ENCODE results near the gene RALGAPA2. TPM values are rescaled to one million over a fixed set of nuclear protein-coding genes. Genes with fewer than 3 reads are reported as not detected.

The RALGAPA2 gene
- total RNA-seq, 1 donor, result 6.2 TPM

DNA sequence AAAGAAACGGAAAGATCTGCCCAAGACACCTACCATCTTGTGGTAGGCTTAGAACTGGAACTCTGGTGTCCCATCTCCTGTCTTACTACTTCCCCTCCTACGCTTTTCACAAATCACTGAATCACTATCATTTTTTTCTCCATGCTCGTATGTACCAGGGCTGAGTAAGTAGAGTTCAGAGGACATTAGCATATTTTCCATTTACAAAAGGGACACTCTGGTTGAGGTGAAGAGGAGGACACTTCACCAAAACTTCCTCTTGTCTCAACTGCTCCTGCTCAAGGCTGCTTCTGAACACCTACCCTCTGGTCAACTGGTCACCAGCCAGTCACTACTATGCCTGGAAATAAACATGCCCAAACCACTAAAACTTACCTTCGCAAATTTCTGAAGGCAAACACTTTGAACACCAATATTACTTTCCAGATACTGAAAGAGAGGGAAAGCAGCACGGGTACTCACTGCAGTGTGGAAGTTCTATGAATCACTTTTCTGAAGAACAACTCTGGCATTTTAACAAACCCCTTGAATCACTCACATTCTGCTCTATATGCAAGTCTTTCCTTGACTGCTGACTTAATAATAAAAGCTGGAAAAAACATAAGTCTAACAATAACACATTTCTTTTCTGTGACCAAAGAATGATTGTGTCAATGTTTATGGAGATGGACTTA is 221.2 kb downstream of the RALGAPA2 start:
- H3K79me2 ChIP-seq (ENCODE audit: insufficient read depth, low read length), result no peaks in the 10 kb centered on the region
- peaks cover 10% of the 10 kb centered on the region for H3K4me1 ChIP-seq (ENCODE audit: insufficient read depth, low read length)
- H3K4me3 ChIP-seq (ENCODE audit: insufficient read depth, low read length), result no peak overlapping the region
- H3K4me2 ChIP-seq (ENCODE audit: insufficient read depth, low read length), result peak overlapping the region; percentile 60
- peak; percentile 66 for DNase-seq (ENCODE audit: insufficient read length, low spot score, missing footprints)
- no peaks in the 10 kb centered on the region for H4K20me1 ChIP-seq (ENCODE audit: insufficient read depth, low read length)
- no peaks in the 10 kb centered on the region for H3K27me3 ChIP-seq (ENCODE audit: insufficient read depth, low read length)
- H3K36me3 ChIP-seq (ENCODE audit: insufficient read depth, low read length), result no peaks in the 10 kb centered on the region
- H2AFZ ChIP-seq (ENCODE audit: low read length), result no peak overlapping the region
- TF ChIP-seq, protein P1, sequence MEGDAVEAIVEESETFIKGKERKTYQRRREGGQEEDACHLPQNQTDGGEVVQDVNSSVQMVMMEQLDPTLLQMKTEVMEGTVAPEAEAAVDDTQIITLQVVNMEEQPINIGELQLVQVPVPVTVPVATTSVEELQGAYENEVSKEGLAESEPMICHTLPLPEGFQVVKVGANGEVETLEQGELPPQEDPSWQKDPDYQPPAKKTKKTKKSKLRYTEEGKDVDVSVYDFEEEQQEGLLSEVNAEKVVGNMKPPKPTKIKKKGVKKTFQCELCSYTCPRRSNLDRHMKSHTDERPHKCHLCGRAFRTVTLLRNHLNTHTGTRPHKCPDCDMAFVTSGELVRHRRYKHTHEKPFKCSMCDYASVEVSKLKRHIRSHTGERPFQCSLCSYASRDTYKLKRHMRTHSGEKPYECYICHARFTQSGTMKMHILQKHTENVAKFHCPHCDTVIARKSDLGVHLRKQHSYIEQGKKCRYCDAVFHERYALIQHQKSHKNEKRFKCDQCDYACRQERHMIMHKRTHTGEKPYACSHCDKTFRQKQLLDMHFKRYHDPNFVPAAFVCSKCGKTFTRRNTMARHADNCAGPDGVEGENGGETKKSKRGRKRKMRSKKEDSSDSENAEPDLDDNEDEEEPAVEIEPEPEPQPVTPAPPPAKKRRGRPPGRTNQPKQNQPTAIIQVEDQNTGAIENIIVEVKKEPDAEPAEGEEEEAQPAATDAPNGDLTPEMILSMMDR (IDR thresholded peaks at IDR 0.05; ENCODE audit: extremely low read depth, low read depth, low read length), result no peak
- no peak overlapping the region for H3K27ac ChIP-seq (ENCODE audit: low read depth, low read length)
- no peaks in the 10 kb centered on the region for H3K9me3 ChIP-seq (ENCODE audit: low read depth, low read length)

DNA sequence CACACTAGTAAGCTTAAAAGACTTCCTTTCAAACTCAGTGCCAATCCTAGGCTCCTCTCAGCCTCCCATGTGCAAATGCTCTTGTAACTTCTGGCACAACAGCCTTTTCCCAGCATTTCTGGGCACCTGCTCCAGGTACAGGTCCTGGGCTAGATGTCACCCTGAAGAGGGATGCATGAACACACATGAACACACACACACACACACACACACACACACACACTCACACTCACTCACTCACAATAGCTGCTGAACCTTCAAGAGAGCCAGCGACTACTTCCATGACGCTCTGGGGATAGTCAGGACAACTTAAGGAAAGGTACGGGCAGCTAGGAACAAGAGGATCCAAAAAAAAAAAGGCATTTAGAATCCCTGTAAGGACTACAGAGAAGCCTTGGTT is 221.8 kb downstream of the RALGAPA2 start:
- Histone ChIP-seq H3K9me3 (ENCODE audit: low read depth, low read length) (no peaks in the 10 kb centered on the region), H4K20me1 (ENCODE audit: insufficient read depth, low read length) (no peaks in the 10 kb centered on the region), H3K36me3 (ENCODE audit: insufficient read depth, low read length) (no peaks in the 10 kb centered on the region), H3K4me3 (ENCODE audit: insufficient read depth, low read length) (no peak overlapping the region), H3K4me1 (ENCODE audit: insufficient read depth, low read length) (peaks cover 10% of the 10 kb centered on the region), H3K4me2 (ENCODE audit: insufficient read depth, low read length) (no peak overlapping the region), H3K27ac (ENCODE audit: low read depth, low read length) (no peak overlapping the region), H3K79me2 (ENCODE audit: insufficient read depth, low read length) (no peaks in the 10 kb centered on the region), H3K27me3 (ENCODE audit: insufficient read depth, low read length) (no peaks in the 10 kb centered on the region), H2AFZ (ENCODE audit: low read length) (no peak overlapping the region)
- DNase-seq (ENCODE audit: insufficient read length, low spot score, missing footprints), result no peak
- TF ChIP-seq, protein P1 (IDR thresholded peaks at IDR 0.05; ENCODE audit: extremely low read depth, low read depth, low read length), result no peak

DNA sequence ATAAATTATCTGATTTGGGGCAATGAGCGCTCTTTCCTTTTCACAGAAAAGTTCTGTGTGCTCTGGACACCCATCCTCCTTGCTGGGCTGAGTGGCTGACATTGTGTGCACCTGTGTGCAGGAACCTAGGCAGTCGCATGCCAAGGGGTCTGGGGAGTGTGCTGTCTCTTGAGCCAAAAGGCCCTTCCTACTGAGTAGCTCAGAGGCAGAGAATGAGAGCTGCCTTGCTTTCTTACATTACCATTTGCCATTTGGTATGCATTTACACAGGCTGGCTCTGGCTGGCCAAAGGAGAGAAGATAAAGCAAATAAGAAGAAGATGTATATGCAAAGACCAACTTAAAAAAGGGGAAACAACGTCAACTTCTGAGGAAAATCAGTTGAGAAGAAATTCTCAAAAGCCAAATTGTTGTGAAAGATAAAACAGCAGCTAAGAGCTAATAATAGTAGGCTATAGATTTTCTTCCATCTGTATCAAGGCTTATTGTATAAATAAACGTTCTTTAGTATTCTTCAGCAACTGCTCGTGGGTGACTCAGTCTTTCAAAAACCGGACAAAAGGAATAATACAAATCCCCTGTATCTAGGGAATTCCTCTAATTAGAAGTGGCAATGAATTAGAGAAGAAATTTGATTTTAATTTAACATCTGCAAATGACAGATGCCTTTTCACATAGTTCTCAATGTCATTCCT is 222.6 kb downstream of the RALGAPA2 start:
- Histone ChIP-seq H3K4me1 (ENCODE audit: insufficient read depth, low read length) (peaks cover 10% of the 10 kb centered on the region), H3K4me2 (ENCODE audit: insufficient read depth, low read length) (no peak overlapping the region), H3K9me3 (ENCODE audit: low read depth, low read length) (no peaks in the 10 kb centered on the region), H4K20me1 (ENCODE audit: insufficient read depth, low read length) (no peaks in the 10 kb centered on the region), H3K4me3 (ENCODE audit: insufficient read depth, low read length) (no peak overlapping the region), H3K79me2 (ENCODE audit: insufficient read depth, low read length) (no peaks in the 10 kb centered on the region), H3K36me3 (ENCODE audit: insufficient read depth, low read length) (no peaks in the 10 kb centered on the region), H2AFZ (ENCODE audit: low read length) (no peak overlapping the region), H3K27ac (ENCODE audit: low read depth, low read length) (no peak overlapping the region), H3K27me3 (ENCODE audit: insufficient read depth, low read length) (no peaks in the 10 kb centered on the region)
- DNase-seq (ENCODE audit: insufficient read length, low spot score, missing footprints), result no peak
- TF ChIP-seq, protein P1 (IDR thresholded peaks at IDR 0.05; ENCODE audit: extremely low read depth, low read depth, low read length), result no peak

DNA sequence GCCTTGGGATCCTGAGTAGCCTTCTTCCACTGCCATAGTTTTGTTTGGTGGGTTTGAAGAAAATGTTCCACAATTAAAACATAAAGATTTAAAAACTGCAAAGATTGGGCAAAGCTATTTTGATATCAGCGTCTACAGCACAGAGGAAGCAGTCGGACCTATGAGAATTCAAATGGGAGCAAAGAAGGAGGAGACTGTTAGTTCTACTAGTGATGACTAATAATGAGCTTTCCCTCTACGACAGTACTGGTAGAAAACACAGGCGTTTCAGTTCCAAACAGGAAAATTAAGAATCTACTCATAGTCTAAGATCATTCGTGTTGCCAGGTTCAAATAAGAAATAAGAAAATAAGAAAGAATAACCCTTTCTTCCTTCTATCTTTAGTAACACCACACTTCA is 223.4 kb downstream of the RALGAPA2 start:
- no peaks in the 10 kb centered on the region for H3K27me3 ChIP-seq (ENCODE audit: insufficient read depth, low read length)
- peaks cover 10% of the 10 kb centered on the region for H3K4me1 ChIP-seq (ENCODE audit: insufficient read depth, low read length)
- H3K4me2 ChIP-seq (ENCODE audit: insufficient read depth, low read length), result no peak overlapping the region
- H3K79me2 ChIP-seq (ENCODE audit: insufficient read depth, low read length), result no peaks in the 10 kb centered on the region
- H3K36me3 ChIP-seq (ENCODE audit: insufficient read depth, low read length), result no peaks in the 10 kb centered on the region
- no peaks in the 10 kb centered on the region for H4K20me1 ChIP-seq (ENCODE audit: insufficient read depth, low read length)
- TF ChIP-seq, protein P1 (IDR thresholded peaks at IDR 0.05; ENCODE audit: extremely low read depth, low read depth, low read length), result no peak
- no peak overlapping the region for H2AFZ ChIP-seq (ENCODE audit: low read length)
- DNase-seq (ENCODE audit: insufficient read length, low spot score, missing footprints), result no peak
- no peak overlapping the region for H3K27ac ChIP-seq (ENCODE audit: low read depth, low read length)
- H3K9me3 ChIP-seq (ENCODE audit: low read depth, low read length), result no peaks in the 10 kb centered on the region
- H3K4me3 ChIP-seq (ENCODE audit: insufficient read depth, low read length), result no peak overlapping the region

Measured in osteoblast (primary cell).